PC-3 (cell line): Measurements from ENCODE around the gene SOCS6. TPM values are rescaled to one million over a fixed set of nuclear protein-coding genes. Genes with fewer than 3 reads are reported as not detected.

Source experiments
- ATAC-seq: fragments of 200-7000 bp; cut with Tn5 transposase; 2 replicates; pipeline ENCODE4 v1.9.1; 2020; ENCODE audit warnings: mild to moderate bottlenecking, moderate library complexity
- BruUV-seq: library from RNA; stranded (reverse); fragments of 400-500 nt; replicated peaks from 2 replicates; lab custom pipeline; 2021; lab: Mats Ljungman, UMichigan
- CTCF ChIA-PET: fragments of 300-600 bp; sonication (Branson Sonifier 250); formaldehyde crosslinking; loops from one replicate; lab custom pipeline; 2022; ENCODE audit warnings: antibody characterized with exemption; lab: Charles Lee
- POLR2A ChIA-PET: fragments of 300-600 bp; sonication (Branson Sonifier 250); formaldehyde crosslinking; loops from one replicate; lab custom pipeline; 2022; ENCODE audit warnings: antibody characterized with exemption; ENCODE audit not compliant: unreplicated experiment; lab: Charles Lee
- DNase-seq: peaks from one replicate; pipeline ENCODE4 v3.0.0-alpha.2; 2015
- H2AFZ ChIP-seq: fragments of 300-600 bp; sonication (generic); 2 replicates; pipeline ENCODE4 v1.6.0; 2016; ENCODE audit warnings: antibody characterized with exemption, low read length
- H3F3A ChIP-seq: fragments of 300-600 bp; sonication (generic); one replicate; pipeline ENCODE4 v1.6.0; 2017; ENCODE audit warnings: antibody characterized with exemption, low read length, control low read depth, mild to moderate bottlenecking; ENCODE audit not compliant: unreplicated experiment
- H3K27ac ChIP-seq: fragments of 300-600 bp; sonication (generic); 2 replicates; pipeline ENCODE4 v1.5.1; 2016; ENCODE audit warnings: mild to moderate bottlenecking, low read length
- H3K27me3 ChIP-seq: fragments of 300-600 bp; sonication (generic); 2 replicates; pipeline ENCODE4 v1.6.1; 2016; ENCODE audit warnings: low read length, mixed read lengths
- H3K36me3 ChIP-seq: fragments of 300-600 bp; sonication (generic); 2 replicates; pipeline ENCODE4 v1.6.1; 2016; ENCODE audit warnings: low read depth, mixed run types, low read length, mixed read lengths
- H3K4me1 ChIP-seq: fragments of 300-600 bp; sonication (generic); 2 replicates; pipeline ENCODE4 v1.5.1; 2016; ENCODE audit warnings: low read length; ENCODE audit not compliant: insufficient read depth
- H3K4me2 ChIP-seq: fragments of 300-600 bp; sonication (generic); 2 replicates; pipeline ENCODE4 v1.6.0; 2016; ENCODE audit warnings: low read length
- H3K4me3 ChIP-seq: fragments of 300-600 bp; sonication (generic); 2 replicates; pipeline ENCODE4 v1.5.1; 2016; ENCODE audit warnings: mild to moderate bottlenecking, low read length, mixed read lengths
- H3K79me2 ChIP-seq: fragments of 300-600 bp; sonication (generic); 2 replicates; pipeline ENCODE4 v1.6.1; 2017; ENCODE audit warnings: low read length, mixed read lengths
- H3K9ac ChIP-seq: fragments of 300-600 bp; sonication (generic); 2 replicates; pipeline ENCODE4 v1.6.0; 2016; ENCODE audit warnings: mild to moderate bottlenecking, low read length
- H3K9me2 ChIP-seq: fragments of 300-600 bp; sonication (generic); replicated peaks from 2 replicates; pipeline ENCODE4 v1.6.1; 2016; ENCODE audit warnings: mixed run types, low read length, mixed read lengths
- H3K9me3 ChIP-seq: fragments of 300-600 bp; sonication (generic); 2 replicates; pipeline ENCODE4 v1.6.1; 2016; ENCODE audit warnings: low read length, mixed read lengths
- H4K20me1 ChIP-seq: fragments of 300-600 bp; sonication (generic); 2 replicates; pipeline ENCODE4 v1.6.1; 2016; ENCODE audit warnings: low read length, mixed read lengths
- CTCF ChIP-seq: fragments of 300-600 bp; sonication (generic); conservative IDR thresholded peaks from 2 replicates; pipeline ENCODE4 v1.5.1; 2017; ENCODE audit warnings: antibody characterized with exemption, low read depth, mild to moderate bottlenecking, low read length
- EZH2 ChIP-seq: fragments of 300-600 bp; sonication (generic); IDR thresholded peaks from one replicate; pipeline ENCODE4 v1.6.1; 2017; ENCODE audit warnings: antibody characterized with exemption, mild to moderate bottlenecking, low read length; ENCODE audit not compliant: unreplicated experiment
- EZH2phosphoT487 ChIP-seq: fragments of 300-600 bp; sonication (generic); IDR thresholded peaks from 2 replicates; pipeline ENCODE4 v1.6.1; 2018; ENCODE audit warnings: mild to moderate bottlenecking, antibody characterized with exemption, low read length, borderline replicate concordance
- intact Hi-C: fragments of 100-400 bp; cut with micrococcal nuclease; formaldehyde crosslinking; loops from 2 replicates; pipeline ENCODE4 v1.9.0; 2023
- total RNA-seq: library from RNA; depleted of rRNA; stranded (reverse); fragments of >200 nt; gene quantifications from 2 replicates; pipeline ENCODE4 v1.2.3, GENCODE V29; 2014

SOCS6 gene
- total RNA-seq, 1 experiment from 2014 or later: 17.9 TPM

GRCh38 chr18:70311726-70312125 is 22.9 kb downstream of the SOCS6 start:
- no peaks in the 10 kb centered on the region for H3K9me2 ChIP-seq
- no peak overlapping the region for H3K4me2 ChIP-seq
- no TSS peak for BruUV-seq
- H3K36me3 ChIP-seq: no peaks in the 10 kb centered on the region
- H2AFZ ChIP-seq: no peak overlapping the region
- H3K27me3 ChIP-seq: no peaks in the 10 kb centered on the region
- H3K9me3 ChIP-seq: no peaks in the 10 kb centered on the region
- DNase-seq: no peak
- no peak overlapping the region for H3K4me3 ChIP-seq
- no peak overlapping the region for H3K9ac ChIP-seq
- intact Hi-C loops: no loop called here
- ATAC-seq: no peak
- H4K20me1 ChIP-seq: peaks cover 31% of the 10 kb centered on the region
- H3K79me2 ChIP-seq: peaks cover 100% of the 10 kb centered on the region
- POLR2A ChIA-PET: no interaction called here
- CTCF ChIA-PET: no interaction called here
- H3K4me1 ChIP-seq: peaks cover 4% of the 10 kb centered on the region; the same call in 1 of the 2 replicates
- no peaks in the 10 kb centered on the region for H3F3A ChIP-seq
- TF ChIP-seq EZH2: no peak
- TF ChIP-seq CTCF: no peak
- no peak for TF ChIP-seq EZH2phosphoT487
- no peak overlapping the region for H3K27ac ChIP-seq

- H3K27me3 ChIP-seq: no peaks in the 10 kb centered on the region
- intact Hi-C loops: no loop called here
- no peaks in the 10 kb centered on the region for H3K9me2 ChIP-seq
- no peaks in the 10 kb centered on the region for H3F3A ChIP-seq
- peaks cover 98% of the 10 kb centered on the region for H3K79me2 ChIP-seq
- ATAC-seq (no peak), DNase-seq (no peak)
- no TSS peak for BruUV-seq
- no peak overlapping the region for H3K27ac ChIP-seq
- TF ChIP-seq CTCF (no peak), EZH2 (no peak), EZH2phosphoT487 (no peak)
- no peak overlapping the region for H3K4me2 ChIP-seq
- peaks cover 21% of the 10 kb centered on the region for H4K20me1 ChIP-seq
- ChIA-PET POLR2A (no interaction called here), CTCF (no interaction called here)
- H3K36me3 ChIP-seq: no peaks in the 10 kb centered on the region
- no peak overlapping the region for H3K9ac ChIP-seq
- no peaks in the 10 kb centered on the region for H3K9me3 ChIP-seq
- no peak overlapping the region for H3K4me3 ChIP-seq
- peaks cover 4% of the 10 kb centered on the region; the same call in 1 of the 2 replicates for H3K4me1 ChIP-seq
- H2AFZ ChIP-seq: no peak overlapping the region
These were observed 24.8 kb downstream of the SOCS6 start for GRCh38 chr18:70313640-70314039.

- peaks cover 15% of the 10 kb centered on the region; the same call in 1 of the 2 replicates for H4K20me1 ChIP-seq
These were observed 25.4 kb downstream of the SOCS6 start for GRCh38 chr18:70314151-70314782.

More at GRCh38 chr18:70314151-70314782, 25.4 kb downstream of the SOCS6 start:
- Histone ChIP-seq H3K27ac (no peak overlapping the region), H3K4me2 (no peak overlapping the region), H3K4me1 (peaks cover 4% of the 10 kb centered on the region; the same call in 1 of the 2 replicates), H3K36me3 (peaks cover 4% of the 10 kb centered on the region), H3K9ac (no peak overlapping the region), H3K79me2 (peaks cover 98% of the 10 kb centered on the region), H3K9me3 (no peaks in the 10 kb centered on the region), H3K27me3 (no peaks in the 10 kb centered on the region), H3F3A (no peaks in the 10 kb centered on the region), H3K9me2 (no peaks in the 10 kb centered on the region), H2AFZ (no peak overlapping the region), H3K4me3 (no peak overlapping the region)
- DNase-seq: peak; percentile 44
- BruUV-seq: no TSS peak
- peak; percentile 49; the same call in 1 of the 2 replicates for ATAC-seq
- intact Hi-C loops: no loop called here
- ChIA-PET POLR2A (no interaction called here), CTCF (no interaction called here)
- TF ChIP-seq CTCF: no peak
- no peak for TF ChIP-seq EZH2
- TF ChIP-seq EZH2phosphoT487: no peak
